Camera-type eye (tissue), 1 donor: ENCODE measurements around the gene LAMA4. TPM values are rescaled to one million over a fixed set of nuclear protein-coding genes. Genes with fewer than 3 reads are reported as not detected.

ENCODE experiments used
- total RNA-seq: library from RNA; depleted of rRNA; stranded (reverse); fragments of >200 nt; gene quantifications from one replicate; pipeline ENCODE4 v1.2.3, GENCODE V29; 2014

LAMA4 gene, protein sequence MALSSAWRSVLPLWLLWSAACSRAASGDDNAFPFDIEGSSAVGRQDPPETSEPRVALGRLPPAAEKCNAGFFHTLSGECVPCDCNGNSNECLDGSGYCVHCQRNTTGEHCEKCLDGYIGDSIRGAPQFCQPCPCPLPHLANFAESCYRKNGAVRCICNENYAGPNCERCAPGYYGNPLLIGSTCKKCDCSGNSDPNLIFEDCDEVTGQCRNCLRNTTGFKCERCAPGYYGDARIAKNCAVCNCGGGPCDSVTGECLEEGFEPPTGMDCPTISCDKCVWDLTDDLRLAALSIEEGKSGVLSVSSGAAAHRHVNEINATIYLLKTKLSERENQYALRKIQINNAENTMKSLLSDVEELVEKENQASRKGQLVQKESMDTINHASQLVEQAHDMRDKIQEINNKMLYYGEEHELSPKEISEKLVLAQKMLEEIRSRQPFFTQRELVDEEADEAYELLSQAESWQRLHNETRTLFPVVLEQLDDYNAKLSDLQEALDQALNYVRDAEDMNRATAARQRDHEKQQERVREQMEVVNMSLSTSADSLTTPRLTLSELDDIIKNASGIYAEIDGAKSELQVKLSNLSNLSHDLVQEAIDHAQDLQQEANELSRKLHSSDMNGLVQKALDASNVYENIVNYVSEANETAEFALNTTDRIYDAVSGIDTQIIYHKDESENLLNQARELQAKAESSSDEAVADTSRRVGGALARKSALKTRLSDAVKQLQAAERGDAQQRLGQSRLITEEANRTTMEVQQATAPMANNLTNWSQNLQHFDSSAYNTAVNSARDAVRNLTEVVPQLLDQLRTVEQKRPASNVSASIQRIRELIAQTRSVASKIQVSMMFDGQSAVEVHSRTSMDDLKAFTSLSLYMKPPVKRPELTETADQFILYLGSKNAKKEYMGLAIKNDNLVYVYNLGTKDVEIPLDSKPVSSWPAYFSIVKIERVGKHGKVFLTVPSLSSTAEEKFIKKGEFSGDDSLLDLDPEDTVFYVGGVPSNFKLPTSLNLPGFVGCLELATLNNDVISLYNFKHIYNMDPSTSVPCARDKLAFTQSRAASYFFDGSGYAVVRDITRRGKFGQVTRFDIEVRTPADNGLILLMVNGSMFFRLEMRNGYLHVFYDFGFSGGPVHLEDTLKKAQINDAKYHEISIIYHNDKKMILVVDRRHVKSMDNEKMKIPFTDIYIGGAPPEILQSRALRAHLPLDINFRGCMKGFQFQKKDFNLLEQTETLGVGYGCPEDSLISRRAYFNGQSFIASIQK (N-terminal part only)
- total RNA-seq = 166 TPM

DNA sequence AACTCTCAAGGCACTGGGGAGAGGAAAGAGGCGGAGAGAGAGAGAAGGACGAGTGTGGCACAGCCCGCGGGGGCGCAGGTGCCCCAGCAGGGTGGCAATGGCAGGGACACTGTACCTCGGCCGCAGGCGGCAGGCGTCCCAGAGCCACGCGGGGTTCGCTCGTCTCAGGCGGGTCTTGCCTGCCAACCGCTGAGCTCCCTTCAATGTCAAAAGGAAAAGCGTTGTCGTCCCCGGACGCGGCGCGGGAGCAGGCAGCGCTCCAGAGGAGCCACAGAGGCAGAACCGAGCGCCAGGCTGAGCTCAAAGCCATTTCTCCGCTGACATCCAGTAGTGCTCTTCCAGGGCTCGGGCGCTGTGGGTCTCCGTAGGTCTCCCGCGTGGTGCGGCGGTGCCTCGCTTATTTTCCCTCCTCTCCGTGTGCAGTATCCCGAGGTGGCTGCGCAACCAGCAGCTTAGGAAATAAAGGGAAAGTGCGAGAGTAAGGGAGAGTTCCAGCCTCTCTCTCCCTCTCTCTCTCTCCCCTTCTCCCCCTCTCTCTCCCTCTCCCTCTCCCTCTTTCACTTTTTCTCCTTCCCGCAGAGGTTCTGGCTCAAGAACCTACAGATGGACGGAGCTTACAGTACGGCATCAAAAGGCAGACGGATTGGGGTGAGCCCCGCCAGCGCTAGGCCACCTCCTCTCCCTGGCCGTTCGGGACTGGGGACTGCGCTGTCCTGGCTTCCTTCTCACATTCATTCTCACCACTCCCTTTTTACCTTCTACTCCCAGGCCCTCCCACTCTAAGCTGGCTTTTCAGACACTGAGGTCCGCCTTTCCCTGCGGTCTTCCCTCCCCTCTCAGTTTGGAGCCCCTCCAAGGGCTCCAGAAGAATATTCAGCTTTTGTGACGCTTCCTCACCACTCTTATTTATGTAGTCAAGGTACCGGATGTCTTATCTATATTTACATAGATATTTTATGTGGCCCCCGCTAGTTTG lies at the start of gene LAMA4:
Gene LAMA4, minus strand, starts transcription at position 727 of the 976 bp plus-strand sequence. Its CDS starts 417 bp downstream, at position 310.

DNA sequence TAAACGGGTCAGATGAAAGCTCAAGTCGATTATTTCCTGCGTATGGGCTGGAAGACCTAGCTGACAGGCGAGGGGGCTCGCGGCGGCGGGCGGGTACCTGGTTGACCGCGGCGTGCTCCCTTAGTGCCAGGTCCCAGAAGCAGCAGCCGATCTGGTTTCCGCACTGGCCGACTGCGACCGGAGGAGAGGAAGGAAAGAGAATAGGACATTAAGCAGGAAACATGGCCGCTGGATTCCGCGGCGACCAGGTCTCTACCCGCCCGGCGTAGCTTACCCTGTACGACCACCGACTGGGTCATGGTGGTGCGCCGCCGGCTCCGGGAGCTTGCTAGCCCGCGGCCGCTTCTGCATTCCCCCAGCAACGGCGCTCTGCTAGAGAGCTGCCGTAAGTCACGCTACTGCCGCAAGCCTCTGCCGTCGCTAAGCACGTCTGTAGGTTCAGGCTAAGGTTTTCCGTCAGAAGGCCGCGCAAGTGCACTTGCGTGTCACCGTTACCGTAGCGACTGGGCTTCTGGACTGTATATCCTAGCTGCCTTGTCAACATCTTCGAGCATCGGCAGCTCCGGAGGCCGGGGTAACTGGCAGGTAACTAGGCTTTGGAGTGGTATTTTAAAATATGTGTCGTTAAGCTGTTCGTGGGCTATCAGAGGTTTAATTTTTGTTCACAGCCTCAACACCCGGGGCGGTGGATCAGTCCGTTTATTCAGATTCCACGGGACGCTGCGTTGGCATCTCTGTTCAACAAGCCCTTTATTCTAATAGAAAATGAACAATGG lies 167.0 kb downstream of the LAMA4 start, which contains the start of the genes FAM229B and TUBE1:
Gene FAM229B, plus strand, starts transcription at position 456 of the 776 bp plus-strand sequence. CDS start 11,693 bp downstream, outside the sequence.
Gene TUBE1, minus strand, starts transcription at position 347 of the 776 bp plus-strand sequence. Its CDS starts 48 bp downstream, at position 299.

Other genes starting within 250 kb of the LAMA4 start
- not detected for gene CCN6, start 200.5 kb downstream of the LAMA4 start, total RNA-seq
- gene TUBE1, start 167.1 kb downstream of the LAMA4 start, total RNA-seq = 84.7 TPM
- gene FAM229B, start 167.0 kb downstream of the LAMA4 start, total RNA-seq = 26.5 TPM
- 0.60 TPM for gene RFPL4B, start 92.8 kb upstream of the LAMA4 start, total RNA-seq